ENCODE results near the gene FIGN. TPM values are rescaled to one million over a fixed set of nuclear protein-coding genes. Genes with fewer than 3 reads are reported as not detected.

FIGN gene
- total RNA-seq, 4 donors from 2014 or later, result 0.42 to 3.1 (median 1.3) TPM

DNA sequence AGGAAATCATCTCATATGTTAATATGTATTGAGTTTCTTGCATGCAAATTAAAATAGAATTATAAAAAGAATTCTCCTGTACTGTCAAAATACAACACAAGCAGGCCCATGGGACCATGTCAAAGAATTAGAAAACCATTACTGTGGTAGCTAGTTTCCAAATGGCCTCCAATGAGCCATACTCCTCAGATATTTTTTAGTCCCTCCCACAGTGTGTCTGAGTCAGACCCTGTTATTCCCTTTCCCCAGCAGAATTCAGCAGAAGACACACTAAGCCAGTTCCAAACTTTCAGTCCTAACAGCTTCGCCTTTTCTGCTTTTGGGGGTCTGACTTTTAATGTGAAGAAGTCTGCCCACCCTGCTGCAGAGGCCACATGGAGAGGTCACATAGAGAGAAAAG, 86.7 kb downstream of the FIGN start:
- no peaks in the 10 kb centered on the region for H3K9me3 ChIP-seq
- H3K27ac ChIP-seq, result no peak overlapping the region
- no peaks in the 10 kb centered on the region for H3K27me3 ChIP-seq
- H3K36me3 ChIP-seq, result no peaks in the 10 kb centered on the region
- H3K4me3 ChIP-seq, result no peak overlapping the region
- TF ChIP-seq CTCF (IDR thresholded peaks at IDR 0.05 in 4 of 5, conservative IDR thresholded peaks at IDR 0.05 in 1 of 5) (no peak), POLR2A (IDR thresholded peaks at IDR 0.05) (no peak)
- DNase-seq (no peak), ATAC-seq (no peak)
- in situ Hi-C loops (cut with MboI; ENCODE audit: low sequenced_read_pairs in 4 of 4), result no loop called here
- H3K4me1 ChIP-seq, result no peaks in the 10 kb centered on the region
- intact Hi-C loops (cut with DNase I; ENCODE audit: low total_unique reads), result no loop called here

DNA sequence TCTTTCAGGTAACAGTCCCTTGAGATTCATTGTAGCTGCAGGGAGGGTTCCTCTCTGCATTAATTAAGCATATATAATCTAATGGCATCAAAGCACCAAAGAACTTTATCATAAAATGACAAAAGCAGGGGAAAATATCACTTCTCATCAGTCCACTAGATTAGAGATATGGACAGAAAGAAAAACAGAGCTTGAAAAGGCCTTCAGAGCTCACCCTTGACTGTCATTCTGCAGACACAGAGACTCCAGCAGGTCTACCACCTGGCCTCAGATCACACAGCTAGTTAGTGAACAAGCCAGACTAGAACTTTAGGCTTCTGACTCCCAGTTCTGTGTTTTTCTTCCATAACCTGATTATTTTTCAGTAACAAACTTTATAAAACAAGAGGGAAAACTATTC, 88.5 kb downstream of the FIGN start:
- TF ChIP-seq CTCF (IDR thresholded peaks at IDR 0.05 in 4 of 5, conservative IDR thresholded peaks at IDR 0.05 in 1 of 5) (no peak), POLR2A (IDR thresholded peaks at IDR 0.05) (no peak)
- Histone ChIP-seq H3K9me3 (no peaks in the 10 kb centered on the region), H3K27ac (no peak overlapping the region), H3K27me3 (no peaks in the 10 kb centered on the region), H3K4me1 (no peaks in the 10 kb centered on the region), H3K36me3 (no peaks in the 10 kb centered on the region), H3K4me3 (no peak overlapping the region)
- no peak for DNase-seq
- no peak for ATAC-seq
- intact Hi-C loops (cut with DNase I; ENCODE audit: low total_unique reads), result no loop called here
- in situ Hi-C loops (cut with MboI; ENCODE audit: low sequenced_read_pairs in 4 of 4), result no loop called here

DNA sequence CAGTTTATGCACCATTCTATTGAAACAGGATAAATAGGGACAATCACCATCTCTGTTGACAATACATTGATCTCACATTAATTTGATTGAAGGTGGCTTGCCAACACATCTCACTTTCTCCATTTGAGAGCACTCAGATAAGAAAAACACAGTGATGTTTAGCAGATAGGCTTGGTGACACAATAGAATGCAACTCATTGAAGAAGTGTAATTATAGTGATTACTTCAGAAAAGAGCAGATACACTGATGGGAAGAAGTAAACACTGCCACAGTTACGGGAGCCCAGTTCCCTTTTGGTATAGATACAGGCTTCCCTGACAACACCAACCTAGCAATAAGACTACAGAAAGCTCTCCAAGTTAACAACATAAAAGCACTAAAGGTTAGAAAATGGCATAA, 89.1 kb downstream of the FIGN start:
- no peak overlapping the region for H3K27ac ChIP-seq
- DNase-seq (no peak), ATAC-seq (no peak)
- no peaks in the 10 kb centered on the region for H3K27me3 ChIP-seq
- no peaks in the 10 kb centered on the region for H3K36me3 ChIP-seq
- H3K4me3 ChIP-seq, result no peak overlapping the region
- intact Hi-C loops (cut with DNase I; ENCODE audit: low total_unique reads), result no loop called here
- no peaks in the 10 kb centered on the region for H3K4me1 ChIP-seq
- in situ Hi-C loops (cut with MboI; ENCODE audit: low sequenced_read_pairs in 4 of 4), result no loop called here
- TF ChIP-seq CTCF (IDR thresholded peaks at IDR 0.05 in 4 of 5, conservative IDR thresholded peaks at IDR 0.05 in 1 of 5) (no peak), POLR2A (IDR thresholded peaks at IDR 0.05) (no peak)
- no peaks in the 10 kb centered on the region for H3K9me3 ChIP-seq

- DNase-seq (no peak), ATAC-seq (no peak)
- Histone ChIP-seq H3K36me3 (no peaks in the 10 kb centered on the region), H3K4me3 (no peak overlapping the region), H3K27ac (no peak overlapping the region), H3K4me1 (no peaks in the 10 kb centered on the region), H3K9me3 (no peaks in the 10 kb centered on the region), H3K27me3 (no peaks in the 10 kb centered on the region)
- no peak for TF ChIP-seq CTCF (IDR thresholded peaks at IDR 0.05 in 4 of 5, conservative IDR thresholded peaks at IDR 0.05 in 1 of 5)
- TF ChIP-seq POLR2A (IDR thresholded peaks at IDR 0.05), result no peak
- in situ Hi-C loops (cut with MboI; ENCODE audit: low sequenced_read_pairs in 4 of 4), result no loop called here
- intact Hi-C loops (cut with DNase I; ENCODE audit: low total_unique reads), result no loop called here
Observed at GRCh38 chr2:163644238-163644637, 91.6 kb downstream of the FIGN start.

GRCh38 chr2:163641986-163642385, 93.8 kb downstream of the FIGN start:
- DNase-seq (no peak), ATAC-seq (no peak)
- intact Hi-C loops (cut with DNase I; ENCODE audit: low total_unique reads) (no loop called here), in situ Hi-C loops (cut with MboI; ENCODE audit: low sequenced_read_pairs in 4 of 4) (no loop called here)
- no peak overlapping the region for H3K4me3 ChIP-seq
- H3K9me3 ChIP-seq, result no peaks in the 10 kb centered on the region
- TF ChIP-seq POLR2A (IDR thresholded peaks at IDR 0.05) (no peak), CTCF (IDR thresholded peaks at IDR 0.05 in 4 of 5, conservative IDR thresholded peaks at IDR 0.05 in 1 of 5) (no peak)
- H3K27ac ChIP-seq, result no peak overlapping the region
- no peaks in the 10 kb centered on the region for H3K4me1 ChIP-seq
- H3K36me3 ChIP-seq, result no peaks in the 10 kb centered on the region
- H3K27me3 ChIP-seq, result no peaks in the 10 kb centered on the region

Data from gastrocnemius medialis (tissue), 4 donors.